KMS-11 (cell line): Measurements from ENCODE around the gene HSF5.
"Not testable (repeated sequence)": the region's sequence is repeated elsewhere in the genome, so short reads cannot be mapped to it uniquely, and the experiment has no call there.

Experiments
- H2AFZ ChIP-seq: fragments of 200-600 bp; sonication (generic); 2 replicates; pipeline ENCODE4 v1.6.1; 2016; ENCODE audit warnings: antibody characterized with exemption, mixed run types, low read depth
- H3K27ac ChIP-seq: fragments of 200-600 bp; sonication (generic); 2 replicates; pipeline ENCODE4 v1.6.1; 2016; ENCODE audit warnings: mild to moderate bottlenecking, mixed run types
- H3K27me3 ChIP-seq: fragments of 200-600 bp; sonication (generic); 2 replicates; pipeline ENCODE4 v1.6.1; 2017; ENCODE audit warnings: mild to moderate bottlenecking, low read depth, mixed run types, moderate library complexity; ENCODE audit not compliant: insufficient read depth
- H3K36me3 ChIP-seq: fragments of 200-600 bp; sonication (generic); 2 replicates; pipeline ENCODE4 v1.6.1; 2017; ENCODE audit warnings: mild to moderate bottlenecking, mixed run types; ENCODE audit not compliant: insufficient read depth
- H3K4me1 ChIP-seq: fragments of 200-600 bp; sonication (generic); 2 replicates; pipeline ENCODE4 v1.6.1; 2016; ENCODE audit warnings: mild to moderate bottlenecking, low read depth, mixed run types; ENCODE audit not compliant: poor library complexity, severe bottlenecking
- H3K4me2 ChIP-seq: fragments of 200-600 bp; sonication (generic); 2 replicates; pipeline ENCODE4 v1.7.0; 2016; ENCODE audit warnings: mild to moderate bottlenecking, mixed run types
- H3K4me3 ChIP-seq: fragments of 200-600 bp; sonication (generic); IDR thresholded peaks from 2 replicates; pipeline ENCODE4 v1.6.1; 2017; ENCODE audit warnings: low read depth, low read length, mixed read lengths; ENCODE audit not compliant: insufficient read depth
- H3K79me2 ChIP-seq: fragments of 200-600 bp; sonication (generic); 2 replicates; pipeline ENCODE4 v1.6.1; 2016; ENCODE audit warnings: low read depth, mixed run types; ENCODE audit not compliant: insufficient read depth
- H3K9ac ChIP-seq: fragments of 200-600 bp; sonication (generic); 2 replicates; pipeline ENCODE4 v1.6.1; 2016; ENCODE audit warnings: mild to moderate bottlenecking, mixed run types
- H4K20me1 ChIP-seq: fragments of 200-600 bp; sonication (generic); 2 replicates; pipeline ENCODE4 v1.6.1; 2016; ENCODE audit warnings: mild to moderate bottlenecking, mixed run types; ENCODE audit not compliant: insufficient read depth
- TF ChIP-seq, protein P1 (sequence below): fragments of 200-600 bp; sonication (generic); conservative IDR thresholded peaks from 2 replicates; pipeline ENCODE4 v1.6.1; 2017; ENCODE audit warnings: low read depth, mild to moderate bottlenecking, antibody characterized with exemption, low read length, moderate library complexity, mixed read lengths

HSF5 gene

GRCh38 chr17:58504826-58505351, 16.7 kb upstream of the HSF5 start:
- peaks cover 10% of the 10 kb centered on the region for H3K4me1 ChIP-seq
- no peaks in the 10 kb centered on the region; the same call in 1 of the 2 replicates for H3K36me3 ChIP-seq
- no peaks in the 10 kb centered on the region for H3K79me2 ChIP-seq
- H3K9ac ChIP-seq, result no peak overlapping the region
- H2AFZ ChIP-seq, result no peak overlapping the region
- H3K4me2 ChIP-seq, result no peak overlapping the region
- H4K20me1 ChIP-seq, result no peaks in the 10 kb centered on the region
- TF ChIP-seq, protein P1, sequence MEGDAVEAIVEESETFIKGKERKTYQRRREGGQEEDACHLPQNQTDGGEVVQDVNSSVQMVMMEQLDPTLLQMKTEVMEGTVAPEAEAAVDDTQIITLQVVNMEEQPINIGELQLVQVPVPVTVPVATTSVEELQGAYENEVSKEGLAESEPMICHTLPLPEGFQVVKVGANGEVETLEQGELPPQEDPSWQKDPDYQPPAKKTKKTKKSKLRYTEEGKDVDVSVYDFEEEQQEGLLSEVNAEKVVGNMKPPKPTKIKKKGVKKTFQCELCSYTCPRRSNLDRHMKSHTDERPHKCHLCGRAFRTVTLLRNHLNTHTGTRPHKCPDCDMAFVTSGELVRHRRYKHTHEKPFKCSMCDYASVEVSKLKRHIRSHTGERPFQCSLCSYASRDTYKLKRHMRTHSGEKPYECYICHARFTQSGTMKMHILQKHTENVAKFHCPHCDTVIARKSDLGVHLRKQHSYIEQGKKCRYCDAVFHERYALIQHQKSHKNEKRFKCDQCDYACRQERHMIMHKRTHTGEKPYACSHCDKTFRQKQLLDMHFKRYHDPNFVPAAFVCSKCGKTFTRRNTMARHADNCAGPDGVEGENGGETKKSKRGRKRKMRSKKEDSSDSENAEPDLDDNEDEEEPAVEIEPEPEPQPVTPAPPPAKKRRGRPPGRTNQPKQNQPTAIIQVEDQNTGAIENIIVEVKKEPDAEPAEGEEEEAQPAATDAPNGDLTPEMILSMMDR, result no peak
- H3K27me3 ChIP-seq, result no peaks in the 10 kb centered on the region
- H3K4me3 ChIP-seq, result no peak overlapping the region
- H3K27ac ChIP-seq, result no peak overlapping the region

DNA sequence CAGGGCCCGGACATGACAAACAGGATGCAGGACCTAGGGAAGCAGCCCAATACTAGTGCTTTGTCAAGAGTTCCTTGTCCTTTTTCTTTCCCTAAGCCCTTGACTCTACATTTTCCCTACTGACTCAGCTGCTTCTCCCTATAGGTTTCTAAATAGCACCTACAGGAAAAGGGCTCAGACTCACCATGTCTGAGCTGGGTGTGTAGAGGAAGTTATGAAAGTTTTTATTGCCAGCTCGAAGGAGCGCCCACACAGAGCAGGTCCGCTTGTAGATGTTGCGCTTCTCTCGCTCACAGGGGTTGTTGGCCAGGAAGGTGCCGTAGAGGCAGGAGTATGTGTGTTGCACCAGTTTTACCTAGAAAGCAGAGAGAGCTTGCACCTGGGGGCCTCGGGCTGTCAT, 15.7 kb upstream of the HSF5 start:
- Histone ChIP-seq H3K27me3 (no peaks in the 10 kb centered on the region), H3K9ac (no peak overlapping the region), H2AFZ (no peak overlapping the region), H3K79me2 (no peaks in the 10 kb centered on the region), H3K4me1 (peaks cover 10% of the 10 kb centered on the region), H3K27ac (no peak overlapping the region), H3K4me2 (no peak overlapping the region), H3K36me3 (no peaks in the 10 kb centered on the region; the same call in 1 of the 2 replicates), H3K4me3 (no peak overlapping the region), H4K20me1 (no peaks in the 10 kb centered on the region)
- TF ChIP-seq, protein P1, result no peak

- H3K27ac ChIP-seq, H2AFZ ChIP-seq, H3K4me2 ChIP-seq, H3K36me3 ChIP-seq, H4K20me1 ChIP-seq, H3K4me1 ChIP-seq, H3K79me2 ChIP-seq, H3K27me3 ChIP-seq, H3K4me3 ChIP-seq, H3K9ac ChIP-seq: not testable (repeated sequence)
Measured at GRCh38 chr17:58503134-58503533, 14.9 kb upstream of the HSF5 start.

GRCh38 chr17:58501451-58501850, 13.2 kb upstream of the HSF5 start:
- Histone ChIP-seq H3K36me3 (no peaks in the 10 kb centered on the region; the same call in 1 of the 2 replicates), H3K4me1 (peaks cover 10% of the 10 kb centered on the region), H3K27me3 (no peaks in the 10 kb centered on the region)

More at GRCh38 chr17:58501451-58501850, 13.2 kb upstream of the HSF5 start:
- Histone ChIP-seq H3K4me2 (no peak overlapping the region), H4K20me1 (no peaks in the 10 kb centered on the region), H3K27ac (no peak overlapping the region), H3K79me2 (no peaks in the 10 kb centered on the region), H3K4me3 (no peak overlapping the region), H3K9ac (no peak overlapping the region), H2AFZ (no peak overlapping the region)
- TF ChIP-seq, protein P1, result no peak
